ENCODE measurements around the gene DTX3.

DNA sequence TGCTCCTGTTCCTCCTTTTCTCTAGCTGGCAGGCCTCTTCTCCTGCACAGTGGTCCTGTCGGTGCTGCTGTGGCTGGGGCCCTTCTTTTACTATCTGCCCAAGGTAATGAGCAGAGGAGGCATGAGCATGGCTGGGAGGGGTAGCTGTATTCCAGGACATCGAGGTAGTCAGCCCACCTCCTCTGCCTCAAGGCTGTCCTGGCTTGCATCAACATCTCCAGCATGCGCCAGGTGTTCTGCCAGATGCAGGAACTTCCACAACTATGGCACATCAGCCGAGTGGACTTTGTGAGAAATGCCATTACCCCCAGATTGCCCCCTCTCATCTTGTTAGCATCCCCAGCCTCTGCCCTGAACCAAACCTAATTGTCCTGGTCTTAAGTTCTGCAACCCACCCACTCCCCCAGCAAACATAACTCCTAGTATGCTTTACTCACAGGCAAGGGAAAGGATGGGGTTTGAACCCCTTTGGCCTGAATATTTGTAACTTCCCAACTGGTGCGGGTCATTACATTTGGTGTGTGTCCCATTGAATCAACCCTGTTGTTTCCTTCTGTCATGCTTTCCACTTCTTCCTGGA is 19.3 kb downstream of the DTX3 start:
- no peak for TF ChIP-seq EZH2 (IDR thresholded peaks at IDR 0.05)
- TF ChIP-seq, protein P1, sequence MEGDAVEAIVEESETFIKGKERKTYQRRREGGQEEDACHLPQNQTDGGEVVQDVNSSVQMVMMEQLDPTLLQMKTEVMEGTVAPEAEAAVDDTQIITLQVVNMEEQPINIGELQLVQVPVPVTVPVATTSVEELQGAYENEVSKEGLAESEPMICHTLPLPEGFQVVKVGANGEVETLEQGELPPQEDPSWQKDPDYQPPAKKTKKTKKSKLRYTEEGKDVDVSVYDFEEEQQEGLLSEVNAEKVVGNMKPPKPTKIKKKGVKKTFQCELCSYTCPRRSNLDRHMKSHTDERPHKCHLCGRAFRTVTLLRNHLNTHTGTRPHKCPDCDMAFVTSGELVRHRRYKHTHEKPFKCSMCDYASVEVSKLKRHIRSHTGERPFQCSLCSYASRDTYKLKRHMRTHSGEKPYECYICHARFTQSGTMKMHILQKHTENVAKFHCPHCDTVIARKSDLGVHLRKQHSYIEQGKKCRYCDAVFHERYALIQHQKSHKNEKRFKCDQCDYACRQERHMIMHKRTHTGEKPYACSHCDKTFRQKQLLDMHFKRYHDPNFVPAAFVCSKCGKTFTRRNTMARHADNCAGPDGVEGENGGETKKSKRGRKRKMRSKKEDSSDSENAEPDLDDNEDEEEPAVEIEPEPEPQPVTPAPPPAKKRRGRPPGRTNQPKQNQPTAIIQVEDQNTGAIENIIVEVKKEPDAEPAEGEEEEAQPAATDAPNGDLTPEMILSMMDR (IDR thresholded peaks at IDR 0.05 in 2 of 3, conservative IDR thresholded peaks at IDR 0.05 in 1 of 3; ENCODE audit: borderline replicate concordance in 1 of 3, insufficient read depth in 1 of 3, low read depth in 2 of 3, low read length in 2 of 3): no peak
- TF ChIP-seq EZH2phosphoT487 (IDR thresholded peaks at IDR 0.05; ENCODE audit: borderline replicate concordance): no peak
- TF ChIP-seq CEBPB (IDR thresholded peaks at IDR 0.05; ENCODE audit: low read depth): no peak
- TF ChIP-seq POLR2A (IDR thresholded peaks at IDR 0.05; ENCODE audit: borderline replicate concordance, extremely low read depth, insufficient read depth, insufficient read length): no peak
- no peak for TF ChIP-seq ZNF274 (IDR thresholded peaks at IDR 0.05; ENCODE audit: low read depth, low read length)
- TF ChIP-seq FOSL1 (IDR thresholded peaks at IDR 0.05; ENCODE audit: low read depth): no peak
- no peak for TF ChIP-seq SRF (IDR thresholded peaks at IDR 0.05; ENCODE audit: low read depth)
- TF ChIP-seq TCF7L2 (IDR thresholded peaks at IDR 0.05; ENCODE audit: borderline replicate concordance, extremely low read depth, insufficient read depth, insufficient read length): no peak

Data from HCT116 (cell line).